ENCODE measurements around the gene KIFC1. TPM values are rescaled to one million over a fixed set of nuclear protein-coding genes. Genes with fewer than 3 reads are reported as not detected.

The KIFC1 gene
- polyA plus RNA-seq, 1 donor: 18.4 TPM

- DNase-seq: peak in 1 of 2 donors; percentile 62
- H3K9me3 ChIP-seq (ENCODE audit: control insufficient read depth, low read depth, low read length): no peaks in the 10 kb centered on the region
- H3K27me3 ChIP-seq (ENCODE audit: control insufficient read depth, insufficient read depth, low read length): no peaks in the 10 kb centered on the region
- peak overlapping the region; percentile 53 for H3K27ac ChIP-seq (ENCODE audit: low read length)
- no CpG with 5 or more reads among the region's 79 CpGs for WGBS (ENCODE audit: insufficient coverage, low lambda C conversion rate)
- peaks cover 46% of the 10 kb centered on the region for H3K4me1 ChIP-seq (ENCODE audit: control insufficient read depth, insufficient read depth, low read length)
- peak overlapping the region; percentile 63 for H3K4me3 ChIP-seq (ENCODE audit: low read length)
- no peaks in the 10 kb centered on the region for H3K36me3 ChIP-seq (ENCODE audit: control insufficient read depth, insufficient read depth, low read length)
These were observed 36.1 kb downstream of the KIFC1 start for GRCh38 chr6:33427585-33428223.

GRCh38 chr6:33428224-33428965 is 36.8 kb downstream of the KIFC1 start:
- Histone ChIP-seq H3K27me3 (ENCODE audit: control insufficient read depth, insufficient read depth, low read length) (no peaks in the 10 kb centered on the region), H3K27ac (ENCODE audit: low read length) (peak overlapping the region; percentile 42), H3K36me3 (ENCODE audit: control insufficient read depth, insufficient read depth, low read length) (no peaks in the 10 kb centered on the region), H3K4me3 (ENCODE audit: low read length) (peak overlapping the region; percentile 33), H3K9me3 (ENCODE audit: control insufficient read depth, low read depth, low read length) (no peaks in the 10 kb centered on the region), H3K4me1 (ENCODE audit: control insufficient read depth, insufficient read depth, low read length) (peaks cover 46% of the 10 kb centered on the region)
- DNase-seq: peak in 1 of 2 donors; percentile 70
- no CpG with 5 or more reads among the region's 33 CpGs for WGBS (ENCODE audit: insufficient coverage, low lambda C conversion rate)

GRCh38 chr6:33428966-33429749 is 37.5 kb downstream of the KIFC1 start:
- DNase-seq: no peak

GRCh38 chr6:33429750-33430052 is 38.1 kb downstream of the KIFC1 start:
- Histone ChIP-seq H3K9me3 (ENCODE audit: control insufficient read depth, low read depth, low read length) (no peaks in the 10 kb centered on the region), H3K27me3 (ENCODE audit: control insufficient read depth, insufficient read depth, low read length) (no peaks in the 10 kb centered on the region), H3K4me1 (ENCODE audit: control insufficient read depth, insufficient read depth, low read length) (peaks cover 42% of the 10 kb centered on the region), H3K4me3 (ENCODE audit: low read length) (no peak overlapping the region), H3K27ac (ENCODE audit: low read length) (peak overlapping the region; percentile 34), H3K36me3 (ENCODE audit: control insufficient read depth, insufficient read depth, low read length) (no peaks in the 10 kb centered on the region)
- no CpG with 5 or more reads among the region's 2 CpGs for WGBS (ENCODE audit: insufficient coverage, low lambda C conversion rate)
- DNase-seq: no peak

More at GRCh38 chr6:33428966-33429749, 37.5 kb downstream of the KIFC1 start:
- Histone ChIP-seq H3K9me3 (ENCODE audit: control insufficient read depth, low read depth, low read length) (no peaks in the 10 kb centered on the region), H3K36me3 (ENCODE audit: control insufficient read depth, insufficient read depth, low read length) (no peaks in the 10 kb centered on the region), H3K4me1 (ENCODE audit: control insufficient read depth, insufficient read depth, low read length) (peaks cover 46% of the 10 kb centered on the region), H3K27ac (ENCODE audit: low read length) (peak overlapping the region; percentile 42), H3K27me3 (ENCODE audit: control insufficient read depth, insufficient read depth, low read length) (no peaks in the 10 kb centered on the region), H3K4me3 (ENCODE audit: low read length) (no peak overlapping the region)
- WGBS (ENCODE audit: insufficient coverage, low lambda C conversion rate): no CpG with 5 or more reads among the region's 5 CpGs

GRCh38 chr6:33430334-33430733 is 38.7 kb downstream of the KIFC1 start:
- no peak overlapping the region for H3K4me3 ChIP-seq (ENCODE audit: low read length)
- H3K27ac ChIP-seq (ENCODE audit: low read length): peak overlapping the region; percentile 34
- peaks cover 3% of the 10 kb centered on the region for H3K36me3 ChIP-seq (ENCODE audit: control insufficient read depth, insufficient read depth, low read length)
- no peaks in the 10 kb centered on the region for H3K9me3 ChIP-seq (ENCODE audit: control insufficient read depth, low read depth, low read length)
- peak; percentile 70 to 78 for DNase-seq
- no peaks in the 10 kb centered on the region for H3K27me3 ChIP-seq (ENCODE audit: control insufficient read depth, insufficient read depth, low read length)
- no CpG with 5 or more reads among the region's 2 CpGs for WGBS (ENCODE audit: insufficient coverage, low lambda C conversion rate)
- H3K4me1 ChIP-seq (ENCODE audit: control insufficient read depth, insufficient read depth, low read length): peaks cover 37% of the 10 kb centered on the region

- no peak overlapping the region for H3K4me3 ChIP-seq (ENCODE audit: low read length)
- no CpG with 5 or more reads among the region's 12 CpGs for WGBS (ENCODE audit: insufficient coverage, low lambda C conversion rate)
- peak in 1 of 2 donors; percentile 54 for DNase-seq
- H3K27me3 ChIP-seq (ENCODE audit: control insufficient read depth, insufficient read depth, low read length): no peaks in the 10 kb centered on the region
- H3K36me3 ChIP-seq (ENCODE audit: control insufficient read depth, insufficient read depth, low read length): peaks cover 11% of the 10 kb centered on the region
- peaks cover 39% of the 10 kb centered on the region for H3K4me1 ChIP-seq (ENCODE audit: control insufficient read depth, insufficient read depth, low read length)
- H3K27ac ChIP-seq (ENCODE audit: low read length): peak overlapping the region; percentile 21
- no peaks in the 10 kb centered on the region for H3K9me3 ChIP-seq (ENCODE audit: control insufficient read depth, low read depth, low read length)
These were observed 39.6 kb downstream of the KIFC1 start for GRCh38 chr6:33430991-33431879.

- Histone ChIP-seq H3K9me3 (ENCODE audit: control insufficient read depth, low read depth, low read length) (no peaks in the 10 kb centered on the region), H3K27me3 (ENCODE audit: control insufficient read depth, insufficient read depth, low read length) (no peaks in the 10 kb centered on the region), H3K4me3 (ENCODE audit: low read length) (no peak overlapping the region), H3K27ac (ENCODE audit: low read length) (no peak overlapping the region), H3K4me1 (ENCODE audit: control insufficient read depth, insufficient read depth, low read length) (peaks cover 39% of the 10 kb centered on the region), H3K36me3 (ENCODE audit: control insufficient read depth, insufficient read depth, low read length) (peaks cover 16% of the 10 kb centered on the region)
- WGBS (ENCODE audit: insufficient coverage, low lambda C conversion rate): no CpG with 5 or more reads among the region's 12 CpGs
- no peak for DNase-seq
These were observed 40.4 kb downstream of the KIFC1 start for GRCh38 chr6:33431880-33432541.

- WGBS (ENCODE audit: insufficient coverage, low lambda C conversion rate): no CpG with 5 or more reads among the region's 10 CpGs
- H3K9me3 ChIP-seq (ENCODE audit: control insufficient read depth, low read depth, low read length): no peaks in the 10 kb centered on the region
- H3K27me3 ChIP-seq (ENCODE audit: control insufficient read depth, insufficient read depth, low read length): no peaks in the 10 kb centered on the region
- peaks cover 21% of the 10 kb centered on the region for H3K36me3 ChIP-seq (ENCODE audit: control insufficient read depth, insufficient read depth, low read length)
- H3K4me1 ChIP-seq (ENCODE audit: control insufficient read depth, insufficient read depth, low read length): peaks cover 33% of the 10 kb centered on the region
- DNase-seq: no peak
- no peak overlapping the region for H3K4me3 ChIP-seq (ENCODE audit: low read length)
- no peak overlapping the region for H3K27ac ChIP-seq (ENCODE audit: low read length)
These were observed 40.9 kb downstream of the KIFC1 start for GRCh38 chr6:33432546-33432945.

GRCh38 chr6:33433001-33433543 is 41.4 kb downstream of the KIFC1 start:
- Histone ChIP-seq H3K4me3 (ENCODE audit: low read length) (no peak overlapping the region), H3K36me3 (ENCODE audit: control insufficient read depth, insufficient read depth, low read length) (peaks cover 24% of the 10 kb centered on the region), H3K4me1 (ENCODE audit: control insufficient read depth, insufficient read depth, low read length) (peaks cover 33% of the 10 kb centered on the region), H3K9me3 (ENCODE audit: control insufficient read depth, low read depth, low read length) (no peaks in the 10 kb centered on the region), H3K27me3 (ENCODE audit: control insufficient read depth, insufficient read depth, low read length) (no peaks in the 10 kb centered on the region), H3K27ac (ENCODE audit: low read length) (peak overlapping the region; percentile 34)
- WGBS (ENCODE audit: insufficient coverage, low lambda C conversion rate): no CpG with 5 or more reads among the region's 1 CpG
- no peak for DNase-seq
